Kidney (tissue), 14 donors: ENCODE measurements around the gene B3GLCT. TPM values are rescaled to one million over a fixed set of nuclear protein-coding genes. Genes with fewer than 3 reads are reported as not detected.

ENCODE experiments used
- DNase-seq, 5 donors: peaks; one replicate each; pipeline ENCODE4 v3.0.0-alpha.2; 2013 to 2020
- FAIRE-seq: peaks from 2 replicates; lab custom pipeline; 2012; peaks lifted over from hg19 to GRCh38; lab: Jason Lieb, UNC
- H3K27ac ChIP-seq, 2 donors: one replicate each; pipeline ENCODE4 v1.7.0; 2013; ENCODE audit warnings: low read depth in 2 of 2, low read length in 2 of 2, inconsistent platforms in 1 of 2
- H3K27me3 ChIP-seq: one replicate; pipeline ENCODE4 v1.7.1; 2013; ENCODE audit warnings: low read length, inconsistent platforms; ENCODE audit not compliant: control insufficient read depth, insufficient read depth
- H3K36me3 ChIP-seq, 3 donors: one replicate each; pipeline versions ENCODE4 v1.7.0 to v1.7.1; 2013; ENCODE audit warnings: low read length in 3 of 3, control low read depth in 1 of 3, inconsistent platforms in 1 of 3; ENCODE audit not compliant: insufficient read depth in 3 of 3, control insufficient read depth in 2 of 3
- H3K4me1 ChIP-seq, 3 donors: one replicate each; pipeline versions ENCODE4 v1.7.0 to v1.7.1; 2013; ENCODE audit warnings: low read length in 3 of 3, inconsistent platforms in 1 of 3, low read depth in 1 of 3; ENCODE audit not compliant: control insufficient read depth in 2 of 3, insufficient read depth in 2 of 3
- H3K4me3 ChIP-seq, 3 donors: one replicate each; pipeline versions ENCODE4 v1.7.0 to v1.8.1; 2013; ENCODE audit warnings: low read length in 3 of 3, control low read depth in 1 of 3, inconsistent platforms in 1 of 3
- H3K9ac ChIP-seq, 3 donors: one replicate each; pipeline versions ENCODE4 v1.7.0 to v1.7.1; 2013; ENCODE audit warnings: low read length in 3 of 3, control low read depth in 1 of 3, inconsistent platforms in 1 of 3
- H3K9me3 ChIP-seq, 3 donors: one replicate each; pipeline versions ENCODE4 v1.7.0 to v1.7.1; 2013; ENCODE audit warnings: low read length in 3 of 3, control low read depth in 1 of 3, inconsistent platforms in 1 of 3; ENCODE audit not compliant: control insufficient read depth in 2 of 3, insufficient read depth in 1 of 3
- CTCF ChIP-seq: IDR thresholded peaks from 3 replicates; pipeline ENCODE4 v1.5.1; 2012; ENCODE audit warnings: mild to moderate bottlenecking, moderate library complexity, borderline replicate concordance; ENCODE audit not compliant: insufficient read depth; ENCODE audit errors: extremely low read depth
- intact Hi-C: fragments of 100-400 bp; cut with DNase I; formaldehyde crosslinking; loops from one replicate; pipeline ENCODE4 v1.11.1; 2022
- polyA plus RNA-seq: library from polyadenylated mRNA; stranded (reverse); fragments of 350-450 nt; fragmentation: Illumina TruSeq; extraction: RNeasy Lipid Tissue Mini Kit (QIAGEN cat#74804); gene quantifications from one replicate; pipeline ENCODE4 v1.2.3, GENCODE V29; 2014; ENCODE audit warnings: low read depth, low replicate concordance; ENCODE audit not compliant: insufficient read depth
- total RNA-seq: library from RNA; stranded (reverse); fragmentation: NEBNext Ultra II Directional; extraction: Animal tissue kit (Norgen Biotek cat#: 25700); gene quantifications from one replicate; pipeline ENCODE4 v1.2.1, GENCODE V29; 2021
- donor health status: control.
- donor health status: control.
- donor health status: control.
- donor health status: control.
- donor health status: control.
- donor health status: DM: yes; HTN: yes; CAD: no.
- donor health status: Normal renal cell carcinoma (clear cell type).

The B3GLCT gene
- total and polyA plus RNA-seq, 2 donors from 2014 or later: 5.9 to 7.7 TPM

GRCh38 chr13:31219909-31220598, 20.3 kb downstream of the B3GLCT start:
- no peak for DNase-seq
- no peak for FAIRE-seq

GRCh38 chr13:31221057-31221456, 21.3 kb downstream of the B3GLCT start:
- Histone ChIP-seq H3K36me3 (no peaks in the 10 kb centered on the region), H3K9ac (no peak overlapping the region), H3K27me3 (no peaks in the 10 kb centered on the region), H3K9me3 (no peaks in the 10 kb centered on the region), H3K4me1 (peaks cover 0 to 2% (median 0%) of the 10 kb centered on the region in 3 donors), H3K27ac (no peak overlapping the region), H3K4me3 (no peak overlapping the region)
- DNase-seq (no peak), FAIRE-seq (no peak)
- intact Hi-C loops: no loop called here
- no peak for TF ChIP-seq CTCF

More at GRCh38 chr13:31219909-31220598, 20.3 kb downstream of the B3GLCT start:
- Histone ChIP-seq H3K9ac (no peak overlapping the region), H3K9me3 (no peaks in the 10 kb centered on the region), H3K36me3 (no peaks in the 10 kb centered on the region), H3K4me1 (peaks cover 0 to 2% (median 0%) of the 10 kb centered on the region in 3 donors), H3K27me3 (no peaks in the 10 kb centered on the region), H3K27ac (no peak overlapping the region), H3K4me3 (no peak overlapping the region)
- TF ChIP-seq CTCF: no peak
- intact Hi-C loops: no loop called here

- H3K27me3 ChIP-seq: no peaks in the 10 kb centered on the region
- no peak for TF ChIP-seq CTCF
- peaks cover 0 to 2% (median 2%) of the 10 kb centered on the region in 3 donors for H3K4me1 ChIP-seq
- no peak overlapping the region for H3K4me3 ChIP-seq
- intact Hi-C loops: no loop called here
- H3K36me3 ChIP-seq: no peaks in the 10 kb centered on the region
- FAIRE-seq (no peak), DNase-seq (no peak)
- H3K9me3 ChIP-seq: no peaks in the 10 kb centered on the region
- no peak overlapping the region for H3K9ac ChIP-seq
- H3K27ac ChIP-seq: no peak overlapping the region
Measured at GRCh38 chr13:31223215-31223614, 23.4 kb downstream of the B3GLCT start.

- intact Hi-C loops: no loop called here
- no peak for FAIRE-seq
- Histone ChIP-seq H3K4me3 (no peak overlapping the region), H3K4me1 (peaks cover 0 to 4% (median 2%) of the 10 kb centered on the region in 3 donors), H3K9me3 (no peaks in the 10 kb centered on the region), H3K27ac (no peak overlapping the region), H3K36me3 (no peaks in the 10 kb centered on the region), H3K27me3 (no peaks in the 10 kb centered on the region), H3K9ac (no peak overlapping the region)
- DNase-seq: no peak
- TF ChIP-seq CTCF: no peak
Measured at GRCh38 chr13:31223640-31224039, 23.9 kb downstream of the B3GLCT start.
